GM21825 (cell line): ENCODE measurements around the gene FAXDC2.

Experiments used
- ATAC-seq: cut with Tn5 transposase; IDR thresholded peaks from one replicate; pipeline ENCODE4 v1.9.1; 2021; ENCODE audit warnings: mild to moderate bottlenecking, moderate library complexity; ENCODE audit not compliant: unreplicated experiment

FAXDC2 gene

GRCh38 chr5:154850255-154851062 is at the start of gene FAXDC2:
TSS of gene FAXDC2 (minus strand) at chr5:154850603. CDS start at chr5:154838178, 12,425 bp downstream.
- ATAC-seq = no peak

DNA sequence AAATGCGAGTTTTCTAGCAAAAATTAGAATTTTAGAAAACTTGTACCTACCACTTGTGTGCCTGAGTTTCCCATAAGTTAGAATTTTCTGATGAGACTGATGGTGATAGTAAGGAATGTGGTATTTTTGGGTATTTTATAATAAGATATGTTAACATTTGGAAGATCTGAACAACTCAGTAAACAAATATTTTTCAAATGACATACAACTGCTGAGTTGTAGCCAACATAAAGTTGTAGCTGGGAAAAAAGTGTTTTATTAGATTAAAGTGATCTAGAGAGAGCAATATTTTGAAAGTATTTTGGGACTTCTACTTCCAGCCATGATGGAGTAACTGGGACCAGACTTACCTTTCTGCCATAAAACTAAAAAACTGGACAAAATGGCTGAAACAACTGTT is 49.7 kb upstream of the FAXDC2 start:
- ATAC-seq = no peak

DNA sequence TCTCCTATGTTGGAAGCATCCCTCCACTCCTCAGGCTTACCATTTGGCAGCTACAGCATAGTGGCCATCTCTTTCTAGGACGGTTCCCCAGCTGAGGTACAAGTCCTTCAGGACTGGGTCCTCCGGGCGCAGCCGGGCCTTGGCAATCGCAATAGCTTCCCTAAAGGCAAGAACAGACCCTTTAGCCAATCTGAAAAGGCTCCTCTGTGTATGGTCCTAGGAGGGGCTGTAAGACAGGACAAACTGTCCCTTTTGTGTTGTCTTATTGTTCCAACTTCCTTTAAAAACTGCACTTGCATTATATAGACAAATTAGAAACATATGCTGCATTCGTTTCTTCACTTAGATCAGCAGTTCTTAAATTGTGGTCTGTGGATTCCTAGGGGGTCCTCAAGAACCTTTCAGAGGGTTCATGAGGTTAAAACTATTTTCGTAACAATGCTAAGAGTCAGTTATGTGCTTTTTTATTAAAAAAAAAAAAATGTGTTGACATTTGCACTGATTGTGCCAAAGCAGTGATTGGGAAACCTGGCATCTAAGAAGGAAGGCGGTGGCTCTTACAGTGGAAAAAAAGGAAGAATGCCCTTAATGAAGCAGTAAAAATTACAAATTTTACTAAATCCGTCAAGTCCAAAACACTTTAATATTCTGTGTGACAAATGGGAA is 48.9 kb upstream of the FAXDC2 start:
- no peak for ATAC-seq

DNA sequence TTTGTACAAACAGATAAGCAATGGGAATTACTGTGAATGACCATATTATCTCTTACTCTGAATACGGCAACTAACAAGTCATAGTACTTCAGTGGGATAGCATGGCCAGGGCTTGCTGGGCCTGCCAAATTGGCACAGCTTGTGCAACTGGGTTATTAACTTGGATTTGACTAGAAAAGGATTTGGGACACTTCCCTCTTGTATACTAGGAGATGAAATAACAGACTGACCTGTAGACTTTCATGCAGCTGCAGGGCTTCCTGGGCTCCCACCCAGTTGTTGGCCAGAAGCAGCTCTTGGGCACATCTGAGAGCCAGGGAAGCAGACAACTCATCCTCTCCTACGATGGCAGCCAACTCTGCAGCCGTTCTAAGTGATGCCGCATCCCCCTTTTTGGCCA is 47.8 kb upstream of the FAXDC2 start:
- ATAC-seq = no peak

DNA sequence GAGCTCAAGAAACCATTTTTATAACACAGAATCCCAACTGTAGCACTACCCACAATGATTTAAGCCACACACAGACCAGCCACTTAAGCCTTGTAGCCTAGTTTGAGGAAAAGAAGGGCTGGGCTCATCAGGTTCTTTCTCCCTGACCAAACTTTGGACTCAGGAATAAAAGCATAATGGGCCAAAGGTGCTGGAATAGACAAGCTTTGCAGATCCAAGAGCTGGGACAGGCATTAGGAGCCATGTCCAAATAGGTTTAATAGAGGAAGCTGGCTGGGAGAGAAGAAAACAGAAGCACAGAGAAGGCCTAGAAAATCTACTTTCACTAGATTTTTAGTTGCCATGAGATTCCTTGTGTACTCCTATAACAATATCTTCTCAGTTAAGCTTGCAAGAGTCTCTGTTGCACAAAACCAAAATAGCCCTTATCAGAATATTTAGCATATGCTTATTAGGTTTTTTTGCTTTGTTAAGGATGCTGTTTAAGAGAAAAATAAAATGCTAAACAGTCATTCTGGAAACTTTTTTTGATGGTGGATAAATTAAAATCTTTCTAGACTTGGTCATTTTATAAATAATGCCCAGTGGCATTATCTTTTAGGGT is 46.3 kb upstream of the FAXDC2 start:
- no peak for ATAC-seq

- ATAC-seq = no peak
Observed at GRCh38 chr5:154895606-154896561, 45.5 kb upstream of the FAXDC2 start.

- no peak for ATAC-seq
Observed at GRCh38 chr5:154893381-154893780, 43.0 kb upstream of the FAXDC2 start.

- no peak for ATAC-seq
Observed at GRCh38 chr5:154892369-154892771, 42.0 kb upstream of the FAXDC2 start.

- ATAC-seq = no peak
Observed at GRCh38 chr5:154885439-154885838, 35.0 kb upstream of the FAXDC2 start.

- no peak for ATAC-seq
Observed at GRCh38 chr5:154884424-154884823, 34.0 kb upstream of the FAXDC2 start.

- no peak for ATAC-seq
Observed at GRCh38 chr5:154881986-154882385, 31.6 kb upstream of the FAXDC2 start.

GRCh38 chr5:154878642-154879335 is 28.4 kb upstream of the FAXDC2 start:
- ATAC-seq = no peak

DNA sequence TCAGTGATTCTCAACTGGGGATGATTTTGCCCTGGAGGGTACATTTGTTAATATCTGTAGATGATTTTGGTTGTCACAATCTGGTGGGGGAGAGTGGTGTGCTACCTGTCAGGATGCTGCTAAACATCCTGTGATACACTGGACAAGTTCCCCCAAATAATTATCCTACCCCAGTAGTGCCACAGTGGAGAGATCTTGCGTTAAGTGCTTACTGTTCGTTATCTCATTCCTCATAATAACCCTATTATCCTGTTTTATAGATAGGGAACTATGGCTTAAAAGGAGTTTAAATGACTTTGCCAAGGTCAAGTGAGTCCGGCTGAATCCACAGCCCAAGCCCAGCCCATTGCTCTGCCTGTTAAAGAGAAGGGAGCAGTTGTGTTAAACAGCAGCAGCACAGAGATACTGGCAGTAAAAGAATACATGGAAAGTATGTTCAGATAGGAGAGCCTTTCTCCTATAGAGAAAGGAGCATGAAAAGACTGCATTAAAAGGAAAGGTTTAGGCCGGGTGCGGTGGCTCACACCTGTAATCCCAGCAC is 23.5 kb upstream of the FAXDC2 start:
- ATAC-seq = no peak

DNA sequence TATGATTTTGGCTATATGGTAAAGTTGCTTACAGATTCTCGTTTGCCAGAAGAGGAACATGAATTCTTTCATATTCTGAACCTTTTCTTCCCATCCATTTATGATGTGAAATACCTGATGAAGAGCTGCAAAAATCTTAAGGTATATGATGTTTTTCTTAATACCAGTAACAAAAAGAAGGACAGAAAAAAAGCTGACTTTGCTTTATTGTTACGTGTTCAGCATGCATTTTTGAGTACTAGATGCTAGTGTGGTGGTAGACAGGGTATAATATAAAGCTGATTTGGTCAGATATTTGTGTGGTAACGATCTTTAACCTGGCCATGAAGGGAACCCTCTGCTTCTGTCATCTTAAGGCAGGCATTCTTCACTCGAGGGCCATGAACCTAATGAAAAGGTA is 21.3 kb upstream of the FAXDC2 start:
- no peak for ATAC-seq

GRCh38 chr5:154868702-154869101 is 18.3 kb upstream of the FAXDC2 start:
- no peak for ATAC-seq

GRCh38 chr5:154866841-154867240 is 16.4 kb upstream of the FAXDC2 start:
- no peak for ATAC-seq

DNA sequence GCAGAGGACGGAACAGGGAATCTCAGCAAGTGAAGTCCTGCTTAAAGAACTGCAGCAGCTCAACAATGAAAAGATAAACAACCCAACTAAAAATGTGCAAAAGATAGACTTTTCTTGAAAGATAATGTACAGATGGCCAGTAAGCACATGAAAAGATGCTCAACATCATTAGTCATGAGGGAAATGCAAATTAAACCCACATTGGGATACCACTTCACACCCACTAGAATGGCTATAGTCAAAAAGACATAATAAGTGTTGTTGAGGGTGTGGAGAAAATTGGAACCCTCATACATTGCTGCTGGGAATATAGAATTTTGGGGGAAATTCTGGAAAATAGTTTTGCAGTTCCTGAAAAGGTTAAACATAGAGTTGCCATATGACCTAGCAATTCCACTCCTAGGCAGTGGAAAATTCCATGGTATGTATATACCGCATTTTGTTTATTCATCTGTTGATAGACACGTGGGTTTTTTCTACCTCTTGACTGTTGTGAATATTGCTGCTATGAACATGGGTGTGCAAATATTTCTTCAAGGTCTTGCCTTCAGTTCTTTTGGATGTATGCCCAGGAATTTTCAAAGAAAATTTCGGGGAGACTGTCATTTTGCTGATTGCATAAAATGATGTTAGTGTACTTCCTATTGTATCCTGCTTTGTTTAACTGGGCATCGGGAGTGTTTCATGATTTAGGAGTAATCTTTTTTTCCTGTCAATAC is 15.2 kb upstream of the FAXDC2 start:
- ATAC-seq = no peak

DNA sequence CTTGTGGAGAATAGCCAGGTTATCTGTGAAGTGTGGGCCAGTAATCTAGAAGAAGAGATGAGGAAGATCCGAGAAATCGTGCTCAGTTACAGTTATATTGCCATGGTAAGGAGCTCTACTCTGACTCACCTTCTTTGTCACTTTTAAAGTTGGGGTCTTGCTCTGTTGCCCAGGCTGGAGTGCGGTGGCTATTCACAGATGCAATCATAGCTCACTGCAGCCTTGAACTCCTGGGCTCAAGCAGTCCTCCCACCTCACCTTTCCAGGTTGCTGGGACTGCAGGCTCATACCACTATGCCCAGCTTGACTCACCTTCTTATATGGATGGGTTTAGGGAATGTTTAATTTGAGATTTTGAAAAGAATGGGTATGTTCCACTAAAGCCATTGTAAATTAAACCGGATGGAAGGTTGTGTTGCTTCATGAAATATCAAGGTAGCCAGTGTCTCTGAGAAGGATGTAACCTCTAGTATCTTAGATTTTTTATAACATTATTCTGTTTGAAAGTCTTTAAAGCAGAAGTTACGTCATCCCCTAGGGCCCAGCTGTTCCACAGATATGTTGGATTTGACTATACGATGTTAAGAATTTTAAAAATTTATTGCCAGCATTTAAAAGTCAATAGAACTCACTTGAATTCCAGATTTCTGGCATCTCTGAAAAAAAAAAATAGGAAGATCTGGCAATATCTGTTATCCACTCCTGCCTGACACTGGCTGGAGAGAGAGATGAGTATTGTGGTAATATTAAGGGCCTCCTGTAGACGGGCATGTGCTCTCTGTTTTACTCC is 13.1 kb upstream of the FAXDC2 start:
- no peak for ATAC-seq

DNA sequence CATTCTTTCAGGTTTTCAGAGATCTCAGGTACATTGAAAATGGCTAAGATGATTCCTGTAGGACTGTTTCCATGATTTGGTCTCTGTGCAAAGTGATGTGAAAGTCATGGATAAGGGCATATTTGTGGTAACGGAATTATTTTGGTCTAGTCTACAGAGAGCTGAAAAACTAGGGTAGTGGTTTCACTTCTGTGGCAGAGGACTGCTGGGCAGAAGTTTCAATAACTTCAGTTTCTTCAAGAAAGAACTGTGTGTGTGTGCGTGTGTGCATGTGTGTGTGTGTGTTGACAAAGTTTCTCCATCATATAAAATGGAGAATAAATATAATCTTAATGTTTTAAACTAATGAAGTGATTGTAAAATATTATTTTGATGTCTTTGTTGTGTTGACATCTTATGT is 12.4 kb upstream of the FAXDC2 start:
- ATAC-seq = no peak
